Breast epithelium (tissue), 4 donors: ENCODE results near the gene NANOS1. TPM values are rescaled to one million over a fixed set of nuclear protein-coding genes. Genes with fewer than 3 reads are reported as not detected.

Source experiments
- DNase-seq, 2 donors: peaks; one replicate each; pipeline ENCODE4 v3.0.0-alpha.2; 2019; ENCODE audit warnings: low spot score in 2 of 2
- H3K27ac ChIP-seq, 2 donors: fragments of 200-600 bp; sonication (generic) in 1 of 2; one replicate each; pipeline ENCODE4 v1.5.1; 2016 to 2019; ENCODE audit warnings: mild to moderate bottlenecking in 1 of 2
- H3K27me3 ChIP-seq, 2 donors: fragments of 200-600 bp; sonication (generic) in 1 of 2; one replicate each; pipeline versions ENCODE4 v1.5.1 to v1.6.0; 2017 to 2019; ENCODE audit warnings: control low read depth in 1 of 2, mild to moderate bottlenecking in 1 of 2
- H3K36me3 ChIP-seq: fragments of 200-600 bp; one replicate; pipeline ENCODE4 v1.5.1; 2019
- H3K4me1 ChIP-seq, 2 donors: fragments of 200-600 bp; sonication (generic); one replicate each; pipeline ENCODE4 v1.5.1; 2016 to 2019; ENCODE audit warnings: control low read depth in 1 of 2
- H3K4me3 ChIP-seq, 3 donors: fragments of 200-600 bp; sonication (generic); 1 replicate in 2 of 3; 2 replicates in 1 of 3; pipeline ENCODE4 v1.5.1; 2016 to 2019; ENCODE audit warnings: mild to moderate bottlenecking in 3 of 3, moderate library complexity in 2 of 3
- H3K9me3 ChIP-seq, 2 donors: fragments of 200-600 bp; sonication (generic) in 1 of 2; one replicate each; pipeline ENCODE4 v1.5.1; 2016 to 2019; ENCODE audit warnings: control low read depth in 1 of 2
- CTCF ChIP-seq, 3 donors: fragments of 450-650 bp; IDR thresholded peaks; one replicate each; pipeline ENCODE4 v1.5.1; 2016 to 2017; ENCODE audit warnings: antibody characterized with exemption in 3 of 3, mild to moderate bottlenecking in 3 of 3, moderate library complexity in 3 of 3
- POLR2A ChIP-seq: fragments of 450-650 bp; IDR thresholded peaks from one replicate; pipeline ENCODE4 v1.6.1; 2016; ENCODE audit warnings: antibody characterized with exemption, mild to moderate bottlenecking, moderate library complexity
- POLR2AphosphoS5 ChIP-seq, 3 donors: sonication (generic); formaldehyde crosslinking; IDR thresholded peaks; one replicate each; pipeline ENCODE4 v1.6.1; 2017; ENCODE audit warnings: antibody characterized with exemption in 3 of 3
- intact Hi-C: fragments of 100-400 bp; cut with DNase I; formaldehyde crosslinking; loops from one replicate; pipeline ENCODE4 v1.15.1; 2023; ENCODE audit warnings: low total_unique reads
- total RNA-seq, 3 donors: library from RNA; depleted of rRNA; stranded (reverse); fragments of >200 nt; gene quantifications; one replicate each; pipeline ENCODE4 v1.1.0, GENCODE V29; 2016

Gene NANOS1
- total RNA-seq, 3 donors from 2014 or later = 2.9 to 6.4 (median 3.7) TPM

- DNase-seq = no peak
- no peak overlapping the region for H3K4me3 ChIP-seq
- H3K36me3 ChIP-seq = peaks cover 8% of the 10 kb centered on the region
- no peaks in the 10 kb centered on the region for H3K9me3 ChIP-seq
- intact Hi-C loops = no loop called here
- no peaks in the 10 kb centered on the region for H3K4me1 ChIP-seq
- H3K27me3 ChIP-seq = no peaks in the 10 kb centered on the region
- TF ChIP-seq POLR2A (no peak), POLR2AphosphoS5 (IDR thresholded peaks at IDR 0.05) (no peak), CTCF (IDR thresholded peaks at IDR 0.05) (no peak)
- no peak overlapping the region for H3K27ac ChIP-seq
Observed at GRCh38 chr10:119058010-119058409, 28.5 kb downstream of the NANOS1 start.

GRCh38 chr10:119059557-119059956 is 30.0 kb downstream of the NANOS1 start:
- H3K4me1 ChIP-seq = no peaks in the 10 kb centered on the region
- H3K27me3 ChIP-seq = no peaks in the 10 kb centered on the region
- no peaks in the 10 kb centered on the region for H3K9me3 ChIP-seq
- peaks cover 17% of the 10 kb centered on the region for H3K36me3 ChIP-seq
- no peak for DNase-seq
- intact Hi-C loops = no loop called here
- no peak overlapping the region for H3K27ac ChIP-seq
- H3K4me3 ChIP-seq = no peak overlapping the region
- TF ChIP-seq POLR2AphosphoS5 (IDR thresholded peaks at IDR 0.05) (no peak), CTCF (IDR thresholded peaks at IDR 0.05) (no peak), POLR2A (no peak)

- H3K4me3 ChIP-seq = no peak overlapping the region
- TF ChIP-seq POLR2AphosphoS5 (IDR thresholded peaks at IDR 0.05) (no peak), CTCF (IDR thresholded peaks at IDR 0.05) (no peak), POLR2A (no peak)
- no peaks in the 10 kb centered on the region for H3K27me3 ChIP-seq
- intact Hi-C loops = no loop called here
- H3K4me1 ChIP-seq = no peaks in the 10 kb centered on the region
- no peak overlapping the region for H3K27ac ChIP-seq
- DNase-seq = no peak
- H3K9me3 ChIP-seq = no peaks in the 10 kb centered on the region
- H3K36me3 ChIP-seq = peaks cover 17% of the 10 kb centered on the region
Observed at GRCh38 chr10:119060107-119060506, 30.6 kb downstream of the NANOS1 start.

DNA sequence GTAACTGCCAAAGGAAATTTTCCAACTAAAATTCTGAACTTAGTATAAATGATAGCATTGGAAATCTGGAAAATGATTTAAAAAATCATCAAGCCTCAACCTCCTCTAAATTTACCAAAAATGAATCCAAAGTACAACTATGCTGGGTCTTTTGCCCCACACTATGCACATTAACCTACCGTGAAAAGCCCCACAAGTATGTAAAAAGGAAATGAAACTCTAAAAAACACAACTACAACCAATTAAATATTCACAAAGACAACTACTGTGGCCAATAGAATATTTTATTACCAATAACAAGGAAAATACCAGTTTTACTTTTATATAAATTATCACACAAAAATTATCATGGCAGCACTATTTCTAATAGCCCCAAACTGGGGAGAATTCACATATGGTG is 31.8 kb downstream of the NANOS1 start:
- no peak for DNase-seq
- Histone ChIP-seq H3K27ac (no peak overlapping the region), H3K4me1 (no peaks in the 10 kb centered on the region), H3K9me3 (no peaks in the 10 kb centered on the region), H3K4me3 (no peak overlapping the region), H3K36me3 (peaks cover 17% of the 10 kb centered on the region), H3K27me3 (no peaks in the 10 kb centered on the region)
- no peak for TF ChIP-seq POLR2A
- TF ChIP-seq POLR2AphosphoS5 (IDR thresholded peaks at IDR 0.05) = no peak
- TF ChIP-seq CTCF (IDR thresholded peaks at IDR 0.05) = no peak
- intact Hi-C loops = no loop called here

DNA sequence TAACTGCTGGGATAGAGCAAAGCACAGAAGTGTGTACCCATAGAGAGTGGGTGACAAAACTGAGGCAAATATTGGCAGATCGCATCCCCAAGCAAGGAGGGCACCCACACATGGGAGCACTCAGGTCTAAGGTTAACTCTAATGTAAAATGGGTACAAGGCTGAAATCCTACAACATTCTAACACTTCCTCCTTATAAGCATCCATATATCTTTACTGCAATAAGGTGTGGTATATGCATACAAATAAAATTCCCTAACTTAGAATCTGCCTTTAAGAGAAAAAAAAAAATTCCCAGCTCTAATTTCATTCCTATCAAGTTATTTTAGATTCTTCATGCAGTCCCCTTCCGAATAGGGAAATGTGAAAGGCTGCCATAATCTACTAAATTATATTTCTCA is 32.4 kb downstream of the NANOS1 start:
- H3K27me3 ChIP-seq = no peaks in the 10 kb centered on the region
- H3K27ac ChIP-seq = no peak overlapping the region
- intact Hi-C loops = no loop called here
- no peaks in the 10 kb centered on the region for H3K9me3 ChIP-seq
- DNase-seq = no peak
- no peaks in the 10 kb centered on the region for H3K4me1 ChIP-seq
- TF ChIP-seq POLR2AphosphoS5 (IDR thresholded peaks at IDR 0.05) = no peak
- no peak for TF ChIP-seq CTCF (IDR thresholded peaks at IDR 0.05)
- no peak for TF ChIP-seq POLR2A
- peaks cover 17% of the 10 kb centered on the region for H3K36me3 ChIP-seq
- no peak overlapping the region for H3K4me3 ChIP-seq
